Cortex of kidney (tissue), 1 donor: ENCODE data around the gene ALKBH4.
"Not testable (repeated sequence)": the region's sequence is repeated elsewhere in the genome, so short reads cannot be mapped to it uniquely, and the experiment has no call there.

Experiments
- DNase-seq: peaks from one replicate; lab custom pipeline; 2025; lab: John Stamatoyannopoulos, UW

The ALKBH4 gene

GRCh38 chr7:102427019-102427405, 37.7 kb downstream of the ALKBH4 start:
- DNase-seq, result no peak

DNA sequence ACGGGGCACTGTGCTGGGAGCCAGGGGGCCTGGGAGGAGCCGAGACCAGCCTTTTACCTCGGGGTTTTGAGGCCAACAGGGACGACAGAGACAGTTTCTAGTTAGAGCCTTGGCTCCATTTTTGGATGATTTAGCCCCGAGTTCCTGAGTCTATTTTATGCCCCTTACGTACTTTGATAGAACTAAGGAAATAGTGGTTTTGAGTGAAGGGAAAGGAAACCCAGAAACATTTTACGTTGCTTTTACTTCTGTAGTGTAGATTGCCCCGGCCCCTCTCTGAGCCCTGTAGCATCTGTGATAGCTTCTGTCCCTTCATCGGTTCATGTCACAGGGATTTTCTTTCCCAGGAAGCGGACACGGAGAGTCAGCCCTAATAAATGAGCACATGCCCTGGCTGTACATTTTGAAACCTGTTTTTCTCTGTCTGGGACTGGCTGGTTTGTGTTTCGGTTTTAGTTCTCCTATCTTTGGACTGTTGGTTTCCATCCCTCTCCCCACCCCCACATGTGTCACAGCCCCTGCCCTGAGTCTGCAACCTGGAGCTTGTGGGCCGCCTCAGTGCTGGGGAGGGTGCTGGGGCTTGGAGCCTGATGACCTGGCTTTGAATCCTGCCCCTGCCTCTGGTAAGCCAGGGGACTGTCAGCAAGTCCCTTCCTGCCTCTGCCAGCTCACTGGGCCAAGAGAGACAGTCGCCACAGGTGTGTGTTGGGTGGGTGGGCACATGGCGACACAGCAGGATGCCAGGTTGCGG, 38.2 kb downstream of the ALKBH4 start:
- no peak for DNase-seq

- DNase-seq, result no peak
Observed at GRCh38 chr7:102425639-102426267, 38.9 kb downstream of the ALKBH4 start.

GRCh38 chr7:102424787-102425218, 39.9 kb downstream of the ALKBH4 start:
- DNase-seq, result no peak

DNA sequence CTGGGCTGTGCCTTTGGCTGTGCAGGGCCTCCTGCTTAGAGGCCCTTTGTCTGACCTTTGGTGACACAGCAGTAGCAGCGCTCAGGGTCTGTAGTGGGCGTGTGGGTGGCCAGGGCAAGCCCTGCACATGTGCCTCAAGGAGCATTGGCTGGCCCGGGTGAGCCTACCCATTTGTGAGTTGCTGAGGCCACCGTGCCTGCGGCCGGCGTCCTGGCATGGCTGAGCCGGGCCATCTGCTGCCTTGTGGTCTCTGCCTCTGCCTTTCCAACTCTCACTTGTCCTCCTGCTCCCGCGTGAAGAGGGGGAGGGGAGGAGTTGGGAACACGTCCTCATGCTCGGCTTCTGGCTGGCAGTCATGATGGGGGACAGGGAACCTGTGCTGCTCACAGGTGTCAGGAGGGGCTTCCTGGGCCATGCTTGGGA, 40.5 kb downstream of the ALKBH4 start:
- DNase-seq, result no peak

- DNase-seq, result no peak
Observed at GRCh38 chr7:102421706-102422240, 42.9 kb downstream of the ALKBH4 start.

DNA sequence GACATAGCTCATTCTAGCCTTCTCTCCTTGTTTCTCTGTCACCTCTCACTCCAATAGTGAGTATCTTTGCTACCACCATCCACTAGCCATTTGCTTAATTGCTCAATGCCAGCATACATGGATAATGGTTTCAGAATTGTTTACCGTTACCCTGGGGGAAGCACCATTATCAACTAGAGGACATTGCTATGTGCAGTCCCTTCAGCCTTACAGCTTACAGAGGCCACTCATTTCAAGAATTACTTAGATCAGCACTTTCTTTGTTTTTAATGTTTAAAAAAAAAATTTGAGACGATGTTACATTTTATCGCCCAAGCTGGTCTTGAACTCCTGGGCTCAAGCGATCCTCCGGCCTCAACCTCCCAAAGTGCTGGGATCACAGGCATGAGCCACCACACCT, 46.1 kb downstream of the ALKBH4 start:
- DNase-seq, result no peak

- DNase-seq, result no peak
Observed at GRCh38 chr7:102417105-102417504, 47.6 kb downstream of the ALKBH4 start.

GRCh38 chr7:102416406-102416805, 48.3 kb downstream of the ALKBH4 start:
- no peak for DNase-seq

- DNase-seq, result no peak
Observed at GRCh38 chr7:102415685-102416225, 48.9 kb downstream of the ALKBH4 start.

GRCh38 chr7:102413611-102414010, 51.1 kb downstream of the ALKBH4 start:
- no peak for DNase-seq

DNA sequence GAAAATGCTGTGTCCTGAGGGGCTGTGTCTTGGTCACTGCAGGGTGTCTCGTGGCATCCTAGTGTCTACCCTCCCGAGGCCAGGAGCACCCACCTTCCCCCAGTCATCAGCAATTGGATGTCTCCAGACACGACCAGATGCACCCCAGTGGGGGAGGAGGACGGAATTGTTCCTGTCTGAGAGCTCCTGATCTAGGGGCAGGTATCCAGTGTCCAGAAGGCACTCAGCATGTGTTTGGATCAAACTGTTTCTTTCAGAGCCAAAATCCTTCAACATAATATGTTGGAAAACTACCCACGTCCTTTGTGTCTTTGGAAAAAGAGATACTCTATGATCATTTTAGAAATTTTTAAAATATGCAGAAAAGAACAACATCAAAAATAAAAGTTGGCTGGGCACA, 51.6 kb downstream of the ALKBH4 start:
- no peak for DNase-seq

- DNase-seq, result no peak
Observed at GRCh38 chr7:102412548-102412947, 52.1 kb downstream of the ALKBH4 start.

- no peak for DNase-seq
Observed at GRCh38 chr7:102410918-102411317, 53.7 kb downstream of the ALKBH4 start.

DNA sequence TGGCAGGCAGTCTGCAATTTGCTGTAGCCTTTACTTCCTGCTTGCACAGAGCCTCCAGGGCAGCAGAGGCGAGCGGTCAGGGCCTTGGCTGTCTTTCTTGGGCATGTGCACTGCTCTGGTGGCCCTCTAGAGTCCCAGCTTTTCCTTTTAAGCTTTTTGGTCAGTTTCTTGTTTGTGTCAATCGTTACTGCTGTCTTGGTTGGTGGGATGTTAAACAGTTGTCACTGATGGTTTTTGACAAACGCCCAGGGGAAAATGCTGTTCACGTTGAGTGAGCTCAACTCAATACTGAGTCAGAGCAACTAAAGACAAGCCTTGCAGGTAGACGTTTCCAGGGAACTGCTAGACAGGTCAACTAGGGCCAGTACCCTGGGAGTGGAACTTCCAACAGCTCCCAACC, 54.5 kb downstream of the ALKBH4 start:
- DNase-seq, result no peak

GRCh38 chr7:102409340-102409739, 55.3 kb downstream of the ALKBH4 start:
- DNase-seq, result no peak

DNA sequence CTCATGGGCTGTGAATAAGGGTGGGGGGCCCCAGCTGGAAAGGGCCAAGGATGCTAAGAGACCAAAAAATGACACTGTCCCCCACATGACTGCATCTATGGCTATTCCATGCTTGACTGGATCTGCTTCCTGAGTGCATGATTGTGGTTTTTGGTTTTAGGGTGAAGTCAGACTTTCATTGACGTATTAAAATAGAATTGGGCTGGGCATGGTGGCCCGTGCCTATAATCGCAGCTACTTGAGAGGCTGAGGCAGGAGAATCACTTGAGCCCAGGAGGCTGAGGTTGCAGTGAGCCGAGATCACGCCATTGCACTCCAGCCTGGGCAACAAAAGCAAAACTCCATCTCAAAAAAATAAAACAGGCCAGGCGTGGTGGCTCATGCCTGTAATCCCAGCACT, 56.1 kb downstream of the ALKBH4 start:
- DNase-seq, result not testable (repeated sequence)

- DNase-seq, result no peak
Observed at GRCh38 chr7:102407910-102408309, 56.8 kb downstream of the ALKBH4 start.
